Measurements from ENCODE around the gene MAP3K5.

DNA sequence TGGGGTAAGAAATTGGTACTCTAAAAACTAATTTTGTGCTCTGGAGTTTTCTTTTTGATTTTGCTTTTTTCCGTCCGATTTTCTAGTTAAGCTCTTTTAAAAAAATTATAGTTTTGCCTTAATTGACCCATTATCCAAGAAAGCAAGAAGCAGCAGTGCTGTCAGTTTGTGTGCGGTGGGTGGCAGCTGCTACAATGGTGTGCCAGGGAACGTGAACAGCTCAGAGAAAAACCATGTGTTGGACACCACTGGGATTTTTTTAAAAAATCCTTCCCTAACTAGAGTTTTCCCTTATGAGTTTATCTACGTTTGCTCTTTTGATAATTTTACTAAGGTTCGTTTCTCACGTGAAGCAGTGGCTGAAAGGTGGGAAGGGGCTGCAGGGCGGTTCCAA, 8.0 kb downstream of the MAP3K5 start:
- no peak for TF ChIP-seq EP300 (IDR thresholded peaks at IDR 0.05)
- TF ChIP-seq, protein P1, sequence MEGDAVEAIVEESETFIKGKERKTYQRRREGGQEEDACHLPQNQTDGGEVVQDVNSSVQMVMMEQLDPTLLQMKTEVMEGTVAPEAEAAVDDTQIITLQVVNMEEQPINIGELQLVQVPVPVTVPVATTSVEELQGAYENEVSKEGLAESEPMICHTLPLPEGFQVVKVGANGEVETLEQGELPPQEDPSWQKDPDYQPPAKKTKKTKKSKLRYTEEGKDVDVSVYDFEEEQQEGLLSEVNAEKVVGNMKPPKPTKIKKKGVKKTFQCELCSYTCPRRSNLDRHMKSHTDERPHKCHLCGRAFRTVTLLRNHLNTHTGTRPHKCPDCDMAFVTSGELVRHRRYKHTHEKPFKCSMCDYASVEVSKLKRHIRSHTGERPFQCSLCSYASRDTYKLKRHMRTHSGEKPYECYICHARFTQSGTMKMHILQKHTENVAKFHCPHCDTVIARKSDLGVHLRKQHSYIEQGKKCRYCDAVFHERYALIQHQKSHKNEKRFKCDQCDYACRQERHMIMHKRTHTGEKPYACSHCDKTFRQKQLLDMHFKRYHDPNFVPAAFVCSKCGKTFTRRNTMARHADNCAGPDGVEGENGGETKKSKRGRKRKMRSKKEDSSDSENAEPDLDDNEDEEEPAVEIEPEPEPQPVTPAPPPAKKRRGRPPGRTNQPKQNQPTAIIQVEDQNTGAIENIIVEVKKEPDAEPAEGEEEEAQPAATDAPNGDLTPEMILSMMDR (IDR thresholded peaks at IDR 0.05) = no peak
- TF ChIP-seq POLR2A (IDR thresholded peaks at IDR 0.05) = no peak

Data from sigmoid colon (tissue), 4 donors.